Neutrophil (primary cell): ENCODE data around the gene EAPP.
"Not testable (repeated sequence)": the region's sequence is repeated elsewhere in the genome, so short reads cannot be mapped to it uniquely, and the experiment has no call there.

ENCODE experiments used
- H3K27ac ChIP-seq: fragments of 200-600 bp; sonication (generic); 2 replicates; pipeline ENCODE4 v1.5.1; 2016; ENCODE audit warnings: mild to moderate bottlenecking, moderate library complexity
- H3K27me3 ChIP-seq: fragments of 200-600 bp; sonication (generic); 2 replicates; pipeline ENCODE4 v1.6.0; 2016; ENCODE audit warnings: mild to moderate bottlenecking
- H3K36me3 ChIP-seq: fragments of 200-600 bp; sonication (generic); 2 replicates; pipeline ENCODE4 v1.5.1; 2017
- H3K4me1 ChIP-seq, 2 experiments: fragments of 200-600 bp in 1 of 2; sonication (generic) in 1 of 2; 1 replicate in 1 of 2; 2 replicates in 1 of 2; pipeline versions ENCODE4 v1.5.1 to v1.6.1; 2013 to 2016; ENCODE audit warnings: low read depth in 1 of 2, low read length in 1 of 2, mild to moderate bottlenecking in 1 of 2, moderate library complexity in 1 of 2; ENCODE audit not compliant: control insufficient read depth in 1 of 2, insufficient read depth in 1 of 2
- H3K4me3 ChIP-seq, 2 experiments: fragments of 200-600 bp in 1 of 2; sonication (generic) in 1 of 2; 1 replicate in 1 of 2; 2 replicates in 1 of 2; pipeline ENCODE4 v1.5.1; 2013 to 2016; ENCODE audit warnings: low read depth in 1 of 2, low read length in 1 of 2, mild to moderate bottlenecking in 1 of 2, moderate library complexity in 1 of 2
- H3K9me3 ChIP-seq: fragments of 200-600 bp; sonication (generic); 2 replicates; pipeline ENCODE4 v1.5.1; 2016
- CTCF ChIP-seq: fragments of 200-600 bp; sonication (generic); IDR thresholded peaks from 2 replicates; pipeline ENCODE4 v1.5.1; 2016; ENCODE audit warnings: antibody characterized with exemption

The EAPP gene

GRCh38 chr14:34479694-34480093 lies 59.8 kb downstream of the EAPP start:
- no peak for TF ChIP-seq CTCF
- H3K36me3 ChIP-seq: no peaks in the 10 kb centered on the region
- no peak overlapping the region for H3K27ac ChIP-seq
- no peaks in the 10 kb centered on the region for H3K9me3 ChIP-seq
- H3K27me3 ChIP-seq: no peaks in the 10 kb centered on the region
- H3K4me3 ChIP-seq: no peak overlapping the region
- H3K4me1 ChIP-seq: peaks cover 8 to 11% of the 10 kb centered on the region in 2 experiments

GRCh38 chr14:34478261-34478660 lies 61.2 kb downstream of the EAPP start:
- TF ChIP-seq CTCF: no peak
- H3K36me3 ChIP-seq: no peaks in the 10 kb centered on the region
- no peaks in the 10 kb centered on the region for H3K9me3 ChIP-seq
- no peak overlapping the region for H3K4me3 ChIP-seq
- H3K4me1 ChIP-seq: peaks cover 8 to 10% of the 10 kb centered on the region in 2 experiments
- H3K27me3 ChIP-seq: no peaks in the 10 kb centered on the region
- H3K27ac ChIP-seq: no peak overlapping the region

GRCh38 chr14:34476036-34476435 lies 63.5 kb downstream of the EAPP start:
- not testable (repeated sequence) for H3K4me3 ChIP-seq

GRCh38 chr14:34475163-34475562 lies 64.3 kb downstream of the EAPP start:
- H3K27ac ChIP-seq: no peak overlapping the region
- no peaks in the 10 kb centered on the region for H3K9me3 ChIP-seq
- no peaks in the 10 kb centered on the region for H3K36me3 ChIP-seq
- no peaks in the 10 kb centered on the region for H3K4me1 ChIP-seq
- H3K27me3 ChIP-seq: no peaks in the 10 kb centered on the region
- no peak overlapping the region for H3K4me3 ChIP-seq
- no peak for TF ChIP-seq CTCF

More at GRCh38 chr14:34476036-34476435, 63.5 kb downstream of the EAPP start:
- not testable (repeated sequence) for H3K36me3 ChIP-seq, H3K27me3 ChIP-seq, H3K27ac ChIP-seq, H3K9me3 ChIP-seq, H3K4me1 ChIP-seq

GRCh38 chr14:34474187-34474679 lies 65.3 kb downstream of the EAPP start:
- no peak for TF ChIP-seq CTCF
- Histone ChIP-seq H3K27me3 (no peaks in the 10 kb centered on the region), H3K36me3 (no peaks in the 10 kb centered on the region), H3K4me3 (no peak overlapping the region), H3K27ac (no peak overlapping the region), H3K9me3 (no peaks in the 10 kb centered on the region), H3K4me1 (no peaks in the 10 kb centered on the region)

GRCh38 chr14:34472706-34473279 lies 66.7 kb downstream of the EAPP start:
- H3K4me1 ChIP-seq: no peaks in the 10 kb centered on the region
- no peaks in the 10 kb centered on the region for H3K9me3 ChIP-seq
- TF ChIP-seq CTCF: no peak
- H3K27me3 ChIP-seq: no peaks in the 10 kb centered on the region
- no peak overlapping the region for H3K4me3 ChIP-seq
- no peaks in the 10 kb centered on the region for H3K36me3 ChIP-seq
- no peak overlapping the region for H3K27ac ChIP-seq
